Measurements from ENCODE around the gene CNDP1. TPM values are rescaled to one million over a fixed set of nuclear protein-coding genes. Genes with fewer than 3 reads are reported as not detected.

CNDP1 gene
- polyA plus RNA-seq, 1 donor (not counting 4 experiments of a cell fraction or from before 2014, with no cell fraction given) = not detected

DNA sequence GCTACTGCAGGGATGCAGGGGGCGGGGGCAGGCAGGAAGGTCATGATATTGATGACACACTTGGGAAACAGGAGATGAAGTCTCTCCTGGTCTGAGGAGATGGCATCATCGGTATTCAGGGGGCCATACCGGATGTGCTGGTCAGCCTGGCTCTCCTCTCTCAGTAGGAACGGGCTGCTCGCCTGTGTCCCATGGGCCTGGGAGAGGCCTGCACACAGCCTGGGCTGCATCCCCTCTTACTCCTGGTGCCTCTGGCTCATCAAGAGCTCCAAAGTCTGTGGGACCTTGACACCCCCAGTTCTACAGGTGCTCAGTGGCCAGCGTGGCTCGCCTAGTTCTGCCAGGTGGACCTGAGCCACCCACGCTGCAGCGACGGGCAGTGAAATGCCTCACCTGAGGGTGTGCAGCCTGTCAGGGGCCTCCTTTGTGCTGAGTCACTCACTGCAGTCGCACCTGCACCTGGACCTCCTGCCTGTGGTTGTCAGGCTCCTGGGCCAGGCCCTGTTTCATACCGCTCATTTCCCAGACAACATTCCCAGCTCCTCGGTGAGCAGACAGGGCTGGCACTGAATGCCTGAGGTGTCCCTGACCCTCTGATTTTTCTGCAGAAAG, 18.6 kb upstream of the CNDP1 start:
- Histone ChIP-seq H3K27ac (ENCODE audit: control insufficient read depth, insufficient read depth, low read length) (no peak overlapping the region), H3K9me1 (ENCODE audit: control insufficient read depth, extremely low read depth, insufficient read depth, low read length) (no peaks in the 10 kb centered on the region), H3K4me3 (ENCODE audit: control insufficient read depth in 2 of 3, extremely low read depth in 1 of 3, insufficient read depth in 2 of 3, low read depth in 1 of 3, low read length in 3 of 3) (no peak overlapping the region), H3K36me3 (ENCODE audit: control insufficient read depth in 2 of 2, extremely low read depth in 1 of 2, insufficient read depth in 2 of 2, low read length in 2 of 2) (peaks cover 39 to 48% of the 10 kb centered on the region in 2 experiments), H3K4me2 (ENCODE audit: control insufficient read depth, extremely low read depth, insufficient read depth, low read depth, low read length) (no peak overlapping the region), H3K4me1 (ENCODE audit: control insufficient read depth, extremely low read depth, insufficient read depth, low read length) (no peaks in the 10 kb centered on the region), H3K27me3 (ENCODE audit: control insufficient read depth, extremely low read depth, insufficient read depth, low read length) (no peaks in the 10 kb centered on the region), H2AFZ (ENCODE audit: control insufficient read depth, low read length) (no peak overlapping the region), H3K9me3 (ENCODE audit: control insufficient read depth, low read depth, low read length) (no peaks in the 10 kb centered on the region), H3K9ac (ENCODE audit: control insufficient read depth, extremely low read depth, insufficient read depth, low read length) (no peak overlapping the region), H4K20me1 (ENCODE audit: control insufficient read depth, extremely low read depth, insufficient read depth, low read length) (no peaks in the 10 kb centered on the region), H3K79me2 (ENCODE audit: control insufficient read depth, insufficient read depth, low read length) (peaks cover 9% of the 10 kb centered on the region)
- dilution Hi-C loops (cut with MboI; ENCODE audit: extremely low pct_ligation_motif_present, low sequenced_read_pairs) = no loop called here
- FAIRE-seq (no peak), DNase-seq (ENCODE audit: low read depth, low spot score) (no peak)
- TF ChIP-seq, protein P1, sequence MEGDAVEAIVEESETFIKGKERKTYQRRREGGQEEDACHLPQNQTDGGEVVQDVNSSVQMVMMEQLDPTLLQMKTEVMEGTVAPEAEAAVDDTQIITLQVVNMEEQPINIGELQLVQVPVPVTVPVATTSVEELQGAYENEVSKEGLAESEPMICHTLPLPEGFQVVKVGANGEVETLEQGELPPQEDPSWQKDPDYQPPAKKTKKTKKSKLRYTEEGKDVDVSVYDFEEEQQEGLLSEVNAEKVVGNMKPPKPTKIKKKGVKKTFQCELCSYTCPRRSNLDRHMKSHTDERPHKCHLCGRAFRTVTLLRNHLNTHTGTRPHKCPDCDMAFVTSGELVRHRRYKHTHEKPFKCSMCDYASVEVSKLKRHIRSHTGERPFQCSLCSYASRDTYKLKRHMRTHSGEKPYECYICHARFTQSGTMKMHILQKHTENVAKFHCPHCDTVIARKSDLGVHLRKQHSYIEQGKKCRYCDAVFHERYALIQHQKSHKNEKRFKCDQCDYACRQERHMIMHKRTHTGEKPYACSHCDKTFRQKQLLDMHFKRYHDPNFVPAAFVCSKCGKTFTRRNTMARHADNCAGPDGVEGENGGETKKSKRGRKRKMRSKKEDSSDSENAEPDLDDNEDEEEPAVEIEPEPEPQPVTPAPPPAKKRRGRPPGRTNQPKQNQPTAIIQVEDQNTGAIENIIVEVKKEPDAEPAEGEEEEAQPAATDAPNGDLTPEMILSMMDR (optimal IDR thresholded peaks at IDR 0.05 in 1 of 3, IDR thresholded peaks at IDR 0.05 in 1 of 3, conservative IDR thresholded peaks at IDR 0.05 in 1 of 3; ENCODE audit: extremely low read depth in 1 of 3, insufficient read depth in 2 of 3, low read length in 3 of 3) = no peak
- no peak for TF ChIP-seq EZH2 (IDR thresholded peaks at IDR 0.05; ENCODE audit: low read length)

- Histone ChIP-seq H4K20me1 (ENCODE audit: control insufficient read depth, extremely low read depth, insufficient read depth, low read length) (no peaks in the 10 kb centered on the region), H3K4me1 (ENCODE audit: control insufficient read depth, extremely low read depth, insufficient read depth, low read length) (no peaks in the 10 kb centered on the region), H3K4me2 (ENCODE audit: control insufficient read depth, extremely low read depth, insufficient read depth, low read depth, low read length) (no peak overlapping the region), H2AFZ (ENCODE audit: control insufficient read depth, low read length) (no peak overlapping the region), H3K27me3 (ENCODE audit: control insufficient read depth, extremely low read depth, insufficient read depth, low read length) (no peaks in the 10 kb centered on the region), H3K9ac (ENCODE audit: control insufficient read depth, extremely low read depth, insufficient read depth, low read length) (no peak overlapping the region), H3K79me2 (ENCODE audit: control insufficient read depth, insufficient read depth, low read length) (peaks cover 9% of the 10 kb centered on the region), H3K27ac (ENCODE audit: control insufficient read depth, insufficient read depth, low read length) (no peak overlapping the region), H3K36me3 (ENCODE audit: control insufficient read depth in 2 of 2, extremely low read depth in 1 of 2, insufficient read depth in 2 of 2, low read length in 2 of 2) (peaks cover 35 to 44% of the 10 kb centered on the region in 2 experiments), H3K9me3 (ENCODE audit: control insufficient read depth, low read depth, low read length) (no peaks in the 10 kb centered on the region), H3K9me1 (ENCODE audit: control insufficient read depth, extremely low read depth, insufficient read depth, low read length) (no peaks in the 10 kb centered on the region), H3K4me3 (ENCODE audit: control insufficient read depth in 2 of 3, extremely low read depth in 1 of 3, insufficient read depth in 2 of 3, low read depth in 1 of 3, low read length in 3 of 3) (no peak overlapping the region)
- TF ChIP-seq EZH2 (IDR thresholded peaks at IDR 0.05; ENCODE audit: low read length) = no peak
- TF ChIP-seq, protein P1 (optimal IDR thresholded peaks at IDR 0.05 in 1 of 3, IDR thresholded peaks at IDR 0.05 in 1 of 3, conservative IDR thresholded peaks at IDR 0.05 in 1 of 3; ENCODE audit: extremely low read depth in 1 of 3, insufficient read depth in 2 of 3, low read length in 3 of 3) = no peak
- DNase-seq (ENCODE audit: low read depth, low spot score) (no peak), FAIRE-seq (no peak)
- dilution Hi-C loops (cut with MboI; ENCODE audit: extremely low pct_ligation_motif_present, low sequenced_read_pairs) = no loop called here
Measured at GRCh38 chr18:74516271-74517235, 17.7 kb upstream of the CNDP1 start.
